ENCODE results near the gene ZDHHC12. TPM values are rescaled to one million over a fixed set of nuclear protein-coding genes. Genes with fewer than 3 reads are reported as not detected.

ZDHHC12 gene
- total RNA-seq, 4 donors from 2014 or later = 35.6 to 190 (median 123) TPM

DNA sequence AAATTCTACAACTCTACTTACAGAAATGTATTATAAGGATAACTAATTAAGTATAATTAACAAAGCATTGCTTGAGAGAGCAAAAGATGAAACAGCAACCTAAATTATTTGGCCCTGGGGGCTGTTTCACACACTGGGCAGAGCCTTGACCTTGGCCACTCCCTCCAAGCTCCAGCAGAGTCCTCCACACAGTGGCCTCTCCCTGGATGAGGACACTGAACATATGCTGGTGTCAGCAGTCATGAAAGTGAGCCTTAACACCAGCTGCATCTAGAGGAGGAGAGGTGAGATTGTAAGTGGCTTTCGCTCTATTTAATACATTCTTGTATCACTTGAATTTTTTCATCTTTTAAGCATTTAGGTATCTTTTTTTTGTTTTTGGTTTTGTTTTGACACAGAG, 23.3 kb upstream of the ZDHHC12 start:
- 100% methylated on average over 1 of the region's 1 CpG; no CpG with 5 or more reads in 1 of the 2 donors for WGBS, 2 donors (ENCODE audit: low coverage in 1 of 2)
- H3K27me3 ChIP-seq = no peaks in the 10 kb centered on the region
- H3K9me3 ChIP-seq = no peaks in the 10 kb centered on the region
- in situ Hi-C loops (cut with MboI; ENCODE audit: low pct_ligation_motif_present in 1 of 4, low pct_unique_long_range_greater_than_20kb in 1 of 4, low sequenced_read_pairs in 3 of 4) (no loop called here), intact Hi-C loops (cut with DNase I; ENCODE audit: low total_unique reads) (no loop called here)
- H3K4me1 ChIP-seq = no peaks in the 10 kb centered on the region
- TF ChIP-seq POLR2AphosphoS5 (IDR thresholded peaks at IDR 0.05) = no peak
- no peak for TF ChIP-seq POLR2A (IDR thresholded peaks at IDR 0.05)
- no peak for TF ChIP-seq EP300 (IDR thresholded peaks at IDR 0.05; ENCODE audit: low read depth)
- TF ChIP-seq, protein P1, sequence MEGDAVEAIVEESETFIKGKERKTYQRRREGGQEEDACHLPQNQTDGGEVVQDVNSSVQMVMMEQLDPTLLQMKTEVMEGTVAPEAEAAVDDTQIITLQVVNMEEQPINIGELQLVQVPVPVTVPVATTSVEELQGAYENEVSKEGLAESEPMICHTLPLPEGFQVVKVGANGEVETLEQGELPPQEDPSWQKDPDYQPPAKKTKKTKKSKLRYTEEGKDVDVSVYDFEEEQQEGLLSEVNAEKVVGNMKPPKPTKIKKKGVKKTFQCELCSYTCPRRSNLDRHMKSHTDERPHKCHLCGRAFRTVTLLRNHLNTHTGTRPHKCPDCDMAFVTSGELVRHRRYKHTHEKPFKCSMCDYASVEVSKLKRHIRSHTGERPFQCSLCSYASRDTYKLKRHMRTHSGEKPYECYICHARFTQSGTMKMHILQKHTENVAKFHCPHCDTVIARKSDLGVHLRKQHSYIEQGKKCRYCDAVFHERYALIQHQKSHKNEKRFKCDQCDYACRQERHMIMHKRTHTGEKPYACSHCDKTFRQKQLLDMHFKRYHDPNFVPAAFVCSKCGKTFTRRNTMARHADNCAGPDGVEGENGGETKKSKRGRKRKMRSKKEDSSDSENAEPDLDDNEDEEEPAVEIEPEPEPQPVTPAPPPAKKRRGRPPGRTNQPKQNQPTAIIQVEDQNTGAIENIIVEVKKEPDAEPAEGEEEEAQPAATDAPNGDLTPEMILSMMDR (IDR thresholded peaks at IDR 0.05) = no peak
- no peak overlapping the region for H3K4me3 ChIP-seq
- peaks cover 0 to 30% (median under 1%) of the 10 kb centered on the region in 4 donors for H3K36me3 ChIP-seq
- no peak for DNase-seq
- no peak overlapping the region for H3K27ac ChIP-seq

DNA sequence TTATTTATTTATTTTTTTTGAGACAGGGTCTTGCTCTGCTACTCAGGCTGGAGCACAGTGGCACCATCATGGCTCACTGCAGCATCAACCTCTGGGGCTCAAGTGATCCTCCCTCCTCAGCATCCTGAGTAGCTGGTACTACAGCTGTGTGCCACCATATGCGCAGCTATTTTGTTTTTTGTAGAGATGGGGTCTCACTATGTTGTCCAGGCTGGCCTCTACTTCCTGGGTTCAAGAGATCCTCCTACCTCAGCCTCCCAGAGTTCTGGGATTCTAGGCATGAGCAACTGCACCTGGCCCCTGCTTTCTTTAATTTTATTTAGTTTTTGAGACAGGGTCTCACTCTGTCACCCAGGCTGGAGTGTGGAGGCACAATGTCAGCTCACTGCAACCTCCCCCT, 19.5 kb upstream of the ZDHHC12 start:
- Histone ChIP-seq H3K27ac (no peak overlapping the region), H3K36me3 (peaks cover 0 to 26% (median 5%) of the 10 kb centered on the region in 4 donors), H3K9me3 (no peaks in the 10 kb centered on the region), H3K4me1 (no peaks in the 10 kb centered on the region), H3K4me3 (no peak overlapping the region), H3K27me3 (no peaks in the 10 kb centered on the region)
- WGBS, 2 donors (ENCODE audit: low coverage in 1 of 2) = 93 to 100% methylated on average over 1 of the region's 1 CpG
- DNase-seq = no peak
- intact Hi-C loops (cut with DNase I; ENCODE audit: low total_unique reads) (no loop called here), in situ Hi-C loops (cut with MboI; ENCODE audit: low pct_ligation_motif_present in 1 of 4, low pct_unique_long_range_greater_than_20kb in 1 of 4, low sequenced_read_pairs in 3 of 4) (no loop called here)
- no peak for TF ChIP-seq POLR2AphosphoS5 (IDR thresholded peaks at IDR 0.05)
- no peak for TF ChIP-seq EP300 (IDR thresholded peaks at IDR 0.05; ENCODE audit: low read depth)
- TF ChIP-seq, protein P1 (IDR thresholded peaks at IDR 0.05) = no peak
- TF ChIP-seq POLR2A (IDR thresholded peaks at IDR 0.05) = no peak

DNA sequence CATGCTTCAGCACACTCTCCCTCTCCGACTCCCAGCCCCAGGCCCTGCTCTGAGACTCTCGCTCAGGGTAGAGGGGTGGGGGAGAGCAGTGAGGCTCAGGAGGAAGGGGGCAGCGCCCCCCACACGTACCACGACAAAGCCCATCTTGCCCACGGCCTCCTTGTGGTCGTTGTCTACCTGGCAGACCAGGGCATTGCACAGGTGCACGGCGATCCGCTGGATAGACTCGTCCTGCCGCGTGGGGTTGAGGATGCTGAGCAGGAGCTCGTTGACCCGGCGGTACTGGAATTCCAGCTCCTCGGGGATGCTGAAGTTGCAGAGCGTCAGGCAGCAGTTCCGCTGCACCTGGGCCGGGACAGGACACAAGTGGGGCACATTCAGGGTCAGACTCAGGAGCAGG, 18.5 kb upstream of the ZDHHC12 start:
- no peak for TF ChIP-seq EP300 (IDR thresholded peaks at IDR 0.05; ENCODE audit: low read depth)
- TF ChIP-seq POLR2A (IDR thresholded peaks at IDR 0.05) = no peak
- TF ChIP-seq POLR2AphosphoS5 (IDR thresholded peaks at IDR 0.05) = no peak
- TF ChIP-seq, protein P1 (IDR thresholded peaks at IDR 0.05) = no peak
- in situ Hi-C loops (cut with MboI; ENCODE audit: low pct_ligation_motif_present in 1 of 4, low pct_unique_long_range_greater_than_20kb in 1 of 4, low sequenced_read_pairs in 3 of 4) = no loop called here
- WGBS, 2 donors (ENCODE audit: low coverage in 1 of 2) = 85 to 90% methylated on average over 2 to 18 of the region's 20 CpGs
- peaks cover 0 to 27% (median 5%) of the 10 kb centered on the region in 4 donors for H3K36me3 ChIP-seq
- H3K4me1 ChIP-seq = no peaks in the 10 kb centered on the region
- H3K9me3 ChIP-seq = no peaks in the 10 kb centered on the region
- DNase-seq = no peak
- intact Hi-C loops (cut with DNase I; ENCODE audit: low total_unique reads) = no loop called here
- H3K27ac ChIP-seq = no peak overlapping the region
- H3K4me3 ChIP-seq = no peak overlapping the region
- no peaks in the 10 kb centered on the region for H3K27me3 ChIP-seq

DNA sequence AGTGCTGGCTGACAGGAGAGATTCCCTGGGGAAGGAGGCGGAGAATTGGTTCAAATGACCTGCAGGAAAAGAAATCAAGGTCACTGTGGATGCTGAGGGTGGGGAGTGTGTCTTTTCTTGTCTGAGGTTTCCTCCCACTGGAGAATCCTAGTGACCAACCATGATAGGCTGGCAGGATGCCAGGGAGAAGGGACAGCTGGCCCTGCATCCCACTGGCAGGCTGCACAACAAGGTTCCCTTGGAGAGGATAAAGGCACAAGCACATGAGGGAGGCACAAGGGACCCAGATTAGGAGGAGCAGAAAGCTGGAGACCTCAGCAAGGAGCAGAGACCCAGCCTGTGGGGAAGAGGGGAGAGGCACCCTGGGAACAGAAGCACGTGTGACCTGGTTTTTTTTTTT, 11.4 kb upstream of the ZDHHC12 start:
- intact Hi-C loops (cut with DNase I; ENCODE audit: low total_unique reads) = no loop called here
- Histone ChIP-seq H3K36me3 (peaks cover 0 to 32% (median 7%) of the 10 kb centered on the region in 4 donors), H3K27me3 (no peaks in the 10 kb centered on the region), H3K4me1 (no peaks in the 10 kb centered on the region), H3K27ac (no peak overlapping the region), H3K4me3 (no peak overlapping the region), H3K9me3 (no peaks in the 10 kb centered on the region)
- 85% methylated on average over 2 of the region's 2 CpGs; no CpG with 5 or more reads in 1 of the 2 donors for WGBS, 2 donors (ENCODE audit: low coverage in 1 of 2)
- TF ChIP-seq, protein P1 (IDR thresholded peaks at IDR 0.05) = no peak
- TF ChIP-seq POLR2A (IDR thresholded peaks at IDR 0.05) (no peak), POLR2AphosphoS5 (IDR thresholded peaks at IDR 0.05) (no peak), EP300 (IDR thresholded peaks at IDR 0.05; ENCODE audit: low read depth) (no peak)
- no peak for DNase-seq
- in situ Hi-C loops (cut with MboI; ENCODE audit: low pct_ligation_motif_present in 1 of 4, low pct_unique_long_range_greater_than_20kb in 1 of 4, low sequenced_read_pairs in 3 of 4) = no loop called here
